ENCODE data around the gene TF. TPM values are rescaled to one million over a fixed set of nuclear protein-coding genes. Genes with fewer than 3 reads are reported as not detected.
"Not testable (repeated sequence)": the region's sequence is repeated elsewhere in the genome, so short reads cannot be mapped to it uniquely, and the experiment has no call there.

TF gene
- total RNA-seq, 1 donor from 2014 or later: 2.8 TPM

DNA sequence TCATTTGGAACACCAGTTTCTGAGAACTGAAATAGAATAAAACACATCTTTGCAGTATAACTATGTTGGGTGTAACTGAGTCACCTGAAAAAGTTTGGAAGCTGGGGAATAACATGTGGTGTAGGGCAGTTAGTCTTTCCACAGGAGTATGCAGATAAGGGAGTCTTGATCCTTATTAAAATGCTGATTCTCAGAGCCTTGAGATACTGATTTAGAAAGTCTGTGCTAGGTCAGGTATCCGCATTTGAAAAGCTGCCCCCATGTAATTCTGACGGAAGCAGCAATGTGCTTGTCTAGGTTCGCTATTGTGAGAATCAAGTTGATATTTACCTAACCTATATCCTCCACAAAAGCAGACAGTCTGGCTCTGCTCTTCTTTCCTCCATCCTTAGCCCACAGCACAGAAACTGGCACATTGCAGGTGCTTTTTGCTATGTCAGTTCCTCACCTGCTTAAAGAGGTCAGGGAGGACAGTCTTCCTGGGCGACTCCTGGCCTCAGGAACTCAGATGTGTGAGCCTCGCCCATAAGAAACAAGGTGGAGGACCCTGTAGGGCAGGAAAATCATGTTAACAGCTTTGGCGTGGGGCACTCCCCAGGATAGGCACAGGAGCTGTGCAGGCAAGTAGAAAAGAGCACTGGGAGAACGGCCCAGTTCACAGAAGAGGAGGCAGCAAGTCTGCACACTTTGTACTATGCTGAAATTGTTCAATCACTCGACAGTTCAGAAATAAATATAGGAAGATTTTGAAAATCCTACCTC is 31.8 kb downstream of the TF start:
- no peak for DNase-seq
- H3K27me3 ChIP-seq (ENCODE audit: low read depth): peaks cover 10% of the 10 kb centered on the region
- intact Hi-C loops (cut with DNase I): no loop called here
- no peak for ATAC-seq
- H3K36me3 ChIP-seq: no peaks in the 10 kb centered on the region
- TF ChIP-seq, protein P1, sequence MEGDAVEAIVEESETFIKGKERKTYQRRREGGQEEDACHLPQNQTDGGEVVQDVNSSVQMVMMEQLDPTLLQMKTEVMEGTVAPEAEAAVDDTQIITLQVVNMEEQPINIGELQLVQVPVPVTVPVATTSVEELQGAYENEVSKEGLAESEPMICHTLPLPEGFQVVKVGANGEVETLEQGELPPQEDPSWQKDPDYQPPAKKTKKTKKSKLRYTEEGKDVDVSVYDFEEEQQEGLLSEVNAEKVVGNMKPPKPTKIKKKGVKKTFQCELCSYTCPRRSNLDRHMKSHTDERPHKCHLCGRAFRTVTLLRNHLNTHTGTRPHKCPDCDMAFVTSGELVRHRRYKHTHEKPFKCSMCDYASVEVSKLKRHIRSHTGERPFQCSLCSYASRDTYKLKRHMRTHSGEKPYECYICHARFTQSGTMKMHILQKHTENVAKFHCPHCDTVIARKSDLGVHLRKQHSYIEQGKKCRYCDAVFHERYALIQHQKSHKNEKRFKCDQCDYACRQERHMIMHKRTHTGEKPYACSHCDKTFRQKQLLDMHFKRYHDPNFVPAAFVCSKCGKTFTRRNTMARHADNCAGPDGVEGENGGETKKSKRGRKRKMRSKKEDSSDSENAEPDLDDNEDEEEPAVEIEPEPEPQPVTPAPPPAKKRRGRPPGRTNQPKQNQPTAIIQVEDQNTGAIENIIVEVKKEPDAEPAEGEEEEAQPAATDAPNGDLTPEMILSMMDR (IDR thresholded peaks at IDR 0.05): no peak
- no peak overlapping the region for H3K27ac ChIP-seq
- no peaks in the 10 kb centered on the region for H3K9me3 ChIP-seq
- H3K4me3 ChIP-seq: no peak overlapping the region
- H3K4me1 ChIP-seq: no peaks in the 10 kb centered on the region

DNA sequence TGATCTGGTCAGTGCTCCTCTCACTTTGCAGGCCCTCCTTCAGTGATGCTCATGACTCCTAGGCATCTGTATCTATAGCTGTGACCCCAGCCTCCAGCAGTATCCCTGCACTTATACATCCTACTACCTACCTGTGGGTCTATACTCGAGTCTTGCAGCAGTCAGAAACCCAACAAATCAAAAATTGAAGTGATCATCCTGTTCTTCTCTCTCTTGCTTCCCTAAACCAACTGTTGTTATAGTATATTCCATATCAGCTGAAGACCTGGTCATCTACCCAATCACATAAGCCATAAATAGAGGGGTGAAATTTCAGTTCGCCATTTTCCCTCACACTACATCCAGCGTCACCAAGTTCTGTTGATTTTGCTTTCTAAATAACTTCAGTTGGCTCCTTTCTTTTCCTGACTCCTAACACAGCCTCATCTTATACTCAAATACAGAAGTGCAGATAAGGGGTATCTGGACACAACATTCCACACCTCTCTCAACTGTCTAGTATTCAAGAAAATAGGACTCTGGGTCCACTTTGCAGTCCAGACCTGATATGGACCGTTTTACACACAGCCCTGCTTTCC is 33.5 kb downstream of the TF start:
- TF ChIP-seq, protein P1 (IDR thresholded peaks at IDR 0.05): no peak
- no peak for ATAC-seq
- intact Hi-C loops (cut with DNase I): no loop called here

DNA sequence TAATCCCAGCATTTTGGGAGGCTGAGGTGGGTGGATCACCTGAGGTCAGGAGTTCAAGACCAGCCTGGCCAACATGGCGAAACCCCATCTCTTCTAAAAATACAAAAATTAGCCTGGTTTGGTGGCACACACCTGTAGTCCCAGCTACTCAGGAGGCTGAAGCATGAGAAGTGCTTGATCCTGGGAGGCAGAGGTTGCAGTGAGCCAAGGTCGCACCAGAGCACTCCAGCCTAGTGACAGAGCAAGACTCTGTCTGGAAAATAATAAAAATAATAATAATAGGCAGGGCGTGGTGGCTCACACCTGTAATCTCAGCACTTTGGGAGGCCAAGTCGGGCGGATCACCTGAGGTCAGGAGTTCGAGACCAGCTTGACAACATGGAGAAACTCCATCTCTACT is 34.6 kb downstream of the TF start:
- intact Hi-C loops (cut with DNase I); H3K36me3 ChIP-seq; H3K9me3 ChIP-seq; H3K4me3 ChIP-seq; DNase-seq; H3K27ac ChIP-seq; H3K4me1 ChIP-seq; ATAC-seq: not testable (repeated sequence)
- peaks cover 22% of the 10 kb centered on the region for H3K27me3 ChIP-seq (ENCODE audit: low read depth)

More for the DNA sequence above, 33.5 kb downstream of the TF start:
- Histone ChIP-seq H3K27me3 (ENCODE audit: low read depth) (peaks cover 22% of the 10 kb centered on the region), H3K4me3 (no peak overlapping the region), H3K27ac (no peak overlapping the region), H3K36me3 (no peaks in the 10 kb centered on the region), H3K4me1 (no peaks in the 10 kb centered on the region), H3K9me3 (no peaks in the 10 kb centered on the region)
- DNase-seq: no peak

DNA sequence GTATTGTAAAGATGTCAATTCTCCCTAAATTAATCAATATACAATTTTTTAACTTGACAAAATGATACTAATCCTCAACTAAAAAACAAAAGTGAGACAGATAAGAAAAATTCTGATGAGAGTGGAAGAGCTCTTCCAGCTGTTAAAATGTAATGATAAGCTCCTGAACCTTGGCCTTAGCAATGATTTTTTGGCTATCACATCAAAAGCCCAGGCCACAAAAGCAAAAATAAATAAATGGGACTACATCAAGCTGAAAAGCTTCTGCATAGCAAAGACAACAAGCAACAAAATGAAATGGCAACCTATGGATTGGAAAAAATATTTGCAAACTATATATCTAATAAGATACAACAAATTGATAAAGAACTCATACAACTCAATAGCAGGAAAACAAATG is 35.4 kb downstream of the TF start:
- no peaks in the 10 kb centered on the region for H3K4me1 ChIP-seq
- DNase-seq (no peak), ATAC-seq (no peak)
- no peaks in the 10 kb centered on the region for H3K36me3 ChIP-seq
- no peak overlapping the region for H3K27ac ChIP-seq
- no peak overlapping the region for H3K4me3 ChIP-seq
- no peaks in the 10 kb centered on the region for H3K9me3 ChIP-seq
- intact Hi-C loops (cut with DNase I): no loop called here
- TF ChIP-seq, protein P1 (IDR thresholded peaks at IDR 0.05): no peak
- peaks cover 22% of the 10 kb centered on the region for H3K27me3 ChIP-seq (ENCODE audit: low read depth)

DNA sequence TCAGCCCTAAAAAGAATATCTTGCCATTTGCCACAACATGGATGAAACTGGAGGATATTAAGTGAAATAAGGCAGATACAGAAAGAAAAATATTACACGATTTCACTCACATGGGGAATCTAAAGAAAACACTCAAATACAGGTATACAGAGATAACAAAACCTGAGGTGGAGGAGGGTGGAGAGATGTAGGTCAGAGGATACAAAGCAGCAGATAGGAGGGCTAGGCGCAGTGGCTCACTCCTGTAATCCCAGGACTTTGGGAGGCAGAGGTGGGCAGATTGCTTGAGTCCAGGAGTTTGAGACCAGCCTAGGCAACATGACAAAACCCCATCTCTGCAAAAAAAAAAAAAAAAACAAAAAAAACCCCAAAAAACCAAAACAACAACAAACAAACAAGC is 36.3 kb downstream of the TF start:
- peaks cover 22% of the 10 kb centered on the region for H3K27me3 ChIP-seq (ENCODE audit: low read depth)
- H3K4me1 ChIP-seq: no peaks in the 10 kb centered on the region
- no peaks in the 10 kb centered on the region for H3K36me3 ChIP-seq
- H3K4me3 ChIP-seq: no peak overlapping the region
- ATAC-seq (no peak), DNase-seq (no peak)
- no peaks in the 10 kb centered on the region for H3K9me3 ChIP-seq
- intact Hi-C loops (cut with DNase I): no loop called here
- TF ChIP-seq, protein P1 (IDR thresholded peaks at IDR 0.05): no peak
- no peak overlapping the region for H3K27ac ChIP-seq

DNA sequence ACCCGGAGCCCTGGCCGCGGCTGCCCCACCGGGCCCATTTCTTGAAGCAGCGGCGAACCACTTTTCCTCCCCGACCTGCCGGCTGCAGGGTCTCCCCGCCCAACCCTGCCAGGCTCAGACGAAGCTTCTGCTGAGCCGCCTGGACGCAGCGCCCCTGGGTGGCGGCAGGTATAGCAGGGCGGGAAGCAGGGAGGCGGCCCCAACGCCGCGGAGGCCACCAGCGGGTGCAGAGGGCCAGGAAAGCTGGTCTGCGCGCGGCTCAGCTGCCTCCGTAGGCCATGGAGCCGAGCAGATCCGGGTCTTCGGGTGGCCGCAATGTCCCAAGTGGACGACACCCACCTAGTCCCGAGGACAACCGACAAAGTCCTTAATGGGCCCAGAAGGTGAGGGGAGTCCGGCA is 37.6 kb downstream of the TF start:
- H3K27ac ChIP-seq: no peak overlapping the region
- TF ChIP-seq, protein P1 (IDR thresholded peaks at IDR 0.05): no peak
- no peak for ATAC-seq
- no peaks in the 10 kb centered on the region for H3K9me3 ChIP-seq
- H3K36me3 ChIP-seq: no peaks in the 10 kb centered on the region
- H3K4me3 ChIP-seq: no peak overlapping the region
- no peak for DNase-seq
- H3K27me3 ChIP-seq (ENCODE audit: low read depth): peaks cover 22% of the 10 kb centered on the region
- H3K4me1 ChIP-seq: no peaks in the 10 kb centered on the region
- intact Hi-C loops (cut with DNase I): no loop called here

Data from lower lobe of right lung (tissue), 2 donors.